ENCODE results near the gene GPN3.

GRCh38 chr12:110516995-110517394, 48.9 kb upstream of the GPN3 start:
- TF ChIP-seq CTCF (conservative IDR thresholded peaks at IDR 0.05) (no peak), EZH2 (IDR thresholded peaks at IDR 0.05; ENCODE audit: low read depth) (no peak)
